ENCODE measurements around the gene CAMSAP2.

CAMSAP2 gene

GRCh38 chr1:200877839-200878551 lies 139.3 kb downstream of the CAMSAP2 start:
- no peak for DNase-seq (ENCODE audit: low read depth, low spot score)

GRCh38 chr1:200880212-200880611 lies 141.5 kb downstream of the CAMSAP2 start:
- DNase-seq (ENCODE audit: low read depth, low spot score): no peak
- in situ Hi-C loops (cut with HindIII; ENCODE audit: low sequenced_read_pairs): no loop called here
- no peak overlapping the region for H3K4me3 ChIP-seq (ENCODE audit: low read depth, low read length)
- no peak for TF ChIP-seq CTCF (IDR thresholded peaks at IDR 0.05; ENCODE audit: low read depth, low read length)

More at GRCh38 chr1:200877839-200878551, 139.3 kb downstream of the CAMSAP2 start:
- TF ChIP-seq CTCF (IDR thresholded peaks at IDR 0.05; ENCODE audit: low read depth, low read length): no peak
- H3K4me3 ChIP-seq (ENCODE audit: low read depth, low read length): no peak overlapping the region
- in situ Hi-C loops (cut with HindIII; ENCODE audit: low sequenced_read_pairs): no loop called here

GRCh38 chr1:200883118-200883517 lies 144.4 kb downstream of the CAMSAP2 start:
- H3K4me3 ChIP-seq (ENCODE audit: low read depth, low read length): no peak overlapping the region
- in situ Hi-C loops (cut with HindIII; ENCODE audit: low sequenced_read_pairs): no loop called here
- DNase-seq (ENCODE audit: low read depth, low spot score): no peak
- TF ChIP-seq CTCF (IDR thresholded peaks at IDR 0.05; ENCODE audit: low read depth, low read length): no peak

- no peak for DNase-seq (ENCODE audit: low read depth, low spot score)
- in situ Hi-C loops (cut with HindIII; ENCODE audit: low sequenced_read_pairs): no loop called here
- no peak for TF ChIP-seq CTCF (IDR thresholded peaks at IDR 0.05; ENCODE audit: low read depth, low read length)
- H3K4me3 ChIP-seq (ENCODE audit: low read depth, low read length): no peak overlapping the region
Observed at GRCh38 chr1:200885623-200886402, 147.1 kb downstream of the CAMSAP2 start.

GRCh38 chr1:200886594-200886993 lies 147.9 kb downstream of the CAMSAP2 start:
- in situ Hi-C loops (cut with HindIII; ENCODE audit: low sequenced_read_pairs): no loop called here
- no peak for TF ChIP-seq CTCF (IDR thresholded peaks at IDR 0.05; ENCODE audit: low read depth, low read length)
- H3K4me3 ChIP-seq (ENCODE audit: low read depth, low read length): no peak overlapping the region
- DNase-seq (ENCODE audit: low read depth, low spot score): no peak

- in situ Hi-C loops (cut with HindIII; ENCODE audit: low sequenced_read_pairs): no loop called here
- no peak for TF ChIP-seq CTCF (IDR thresholded peaks at IDR 0.05; ENCODE audit: low read depth, low read length)
- no peak overlapping the region for H3K4me3 ChIP-seq (ENCODE audit: low read depth, low read length)
- no peak for DNase-seq (ENCODE audit: low read depth, low spot score)
Observed at GRCh38 chr1:200887036-200887435, 148.3 kb downstream of the CAMSAP2 start.
